Urinary bladder (tissue), 4 donors: ENCODE results near the gene DYNLT1. TPM values are rescaled to one million over a fixed set of nuclear protein-coding genes. Genes with fewer than 3 reads are reported as not detected.

Source experiments
- DNase-seq: peaks from one replicate; pipeline ENCODE4 v3.0.0-alpha.2; 2015; ENCODE audit errors: extremely low spot score
- H3K27ac ChIP-seq: one replicate; pipeline ENCODE4 v1.5.1; 2013; ENCODE audit warnings: low read depth, mild to moderate bottlenecking, moderate library complexity
- H3K36me3 ChIP-seq: one replicate; pipeline ENCODE4 v1.6.1; 2013; ENCODE audit warnings: mild to moderate bottlenecking, moderate library complexity; ENCODE audit not compliant: insufficient read depth
- H3K4me1 ChIP-seq: one replicate; pipeline ENCODE4 v1.6.1; 2013; ENCODE audit warnings: mild to moderate bottlenecking, moderate library complexity; ENCODE audit not compliant: insufficient read depth
- H3K4me3 ChIP-seq: one replicate; pipeline ENCODE4 v1.5.1; 2013; ENCODE audit warnings: low read depth, low read length
- WGBS: extraction: QIAGEN DNeasy Blood & Tissue Kit; methylation state at CpG from one replicate; pipeline ENCODE4 v1.1.7; 2013; 5-methylcytosine and 5-hydroxymethylcytosine counted together
- polyA plus RNA-seq: library from polyadenylated mRNA; stranded (reverse); fragments of 200-250 nt; gene quantifications from one replicate; pipeline ENCODE4 v1.2.3, GENCODE V29; 2013
- small RNA-seq: library from RNA; depleted of rRNA; stranded (forward); fragments of <200 nt; gene quantifications from one replicate; pipeline ENCODE3, GENCODE V24; 2014
- total RNA-seq: library from RNA; depleted of rRNA; stranded (reverse); fragments of >200 nt; gene quantifications from one replicate; pipeline ENCODE4 v1.2.3, GENCODE V29; 2014
- donor health status: healthy with polysubstance abuse.
- donor health status: healthy.

DYNLT1 gene
- total and polyA plus RNA-seq, 2 donors: 64.8 to 193 TPM

DNA sequence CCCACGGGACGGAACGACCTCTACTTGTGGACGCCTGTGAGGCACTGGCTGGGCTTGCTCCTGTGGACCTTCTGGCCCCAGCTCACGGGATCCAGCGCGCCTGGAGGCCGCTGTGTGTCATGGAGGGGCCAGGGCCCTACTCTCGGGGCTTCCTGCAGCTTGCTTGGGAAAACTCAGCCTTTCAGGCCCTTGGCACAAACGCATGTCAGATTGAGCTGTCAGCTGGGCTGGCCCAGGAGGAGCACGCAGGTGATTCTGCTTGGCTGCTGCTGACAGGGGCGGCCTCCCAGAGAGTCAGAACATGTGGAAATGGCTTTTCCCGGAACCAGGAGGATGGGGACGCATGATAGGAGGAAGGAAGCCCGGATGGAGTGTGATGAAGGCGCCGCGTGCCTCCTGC, 44.9 kb downstream of the DYNLT1 start:
- H3K4me3 ChIP-seq: no peak overlapping the region
- WGBS: 91% methylated on average over 18 of the region's 18 CpGs
- no peaks in the 10 kb centered on the region for H3K4me1 ChIP-seq
- DNase-seq: no peak
- no peak overlapping the region for H3K27ac ChIP-seq
- peaks cover 2% of the 10 kb centered on the region for H3K36me3 ChIP-seq

DNA sequence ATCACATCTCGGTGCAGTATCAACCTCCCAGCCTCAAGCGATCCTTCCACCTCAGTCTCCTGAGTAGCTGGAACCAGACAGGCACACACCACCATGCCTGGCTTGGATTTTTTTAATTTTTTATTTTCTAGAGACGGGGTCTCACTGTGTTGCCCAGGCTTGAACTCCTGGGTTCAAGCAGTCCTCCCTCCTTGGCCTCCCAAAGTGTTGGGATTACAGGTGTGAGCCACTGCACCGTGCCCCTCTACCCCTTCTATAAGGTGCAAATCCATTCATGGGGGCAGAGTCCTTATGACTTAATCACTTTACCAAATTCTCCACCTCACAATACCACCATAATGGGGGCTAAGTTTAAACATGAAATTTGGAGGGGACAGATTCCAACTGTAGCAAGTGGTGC, 47.0 kb downstream of the DYNLT1 start:
- H3K36me3 ChIP-seq: peaks cover 2% of the 10 kb centered on the region
- 97% methylated on average over 4 of the region's 4 CpGs for WGBS
- no peak overlapping the region for H3K4me3 ChIP-seq
- H3K4me1 ChIP-seq: no peaks in the 10 kb centered on the region
- H3K27ac ChIP-seq: no peak overlapping the region
- DNase-seq: no peak

DNA sequence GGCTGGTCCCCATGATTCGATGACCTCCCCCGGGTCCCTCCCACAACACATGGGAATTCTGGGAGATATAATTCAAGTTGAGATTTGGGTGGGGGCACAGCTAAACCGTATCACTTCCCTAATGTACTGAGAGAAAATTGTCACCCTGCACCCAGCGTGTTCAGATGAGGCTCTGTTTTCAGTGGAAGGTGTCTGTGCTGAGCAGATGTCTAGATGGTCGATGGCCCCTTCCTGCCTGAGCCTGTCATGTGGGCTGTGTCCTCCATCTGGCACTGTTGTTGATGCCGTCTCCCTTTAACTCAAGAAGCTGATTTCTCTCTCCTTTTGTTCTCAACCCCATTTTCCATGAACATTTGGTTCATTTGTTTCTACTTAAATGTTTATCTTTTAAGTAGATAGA, 47.7 kb downstream of the DYNLT1 start:
- no peak for DNase-seq
- H3K4me1 ChIP-seq: no peaks in the 10 kb centered on the region
- WGBS: 74% methylated on average over 6 of the region's 6 CpGs
- no peak overlapping the region for H3K4me3 ChIP-seq
- peaks cover 2% of the 10 kb centered on the region for H3K36me3 ChIP-seq
- H3K27ac ChIP-seq: no peak overlapping the region

DNA sequence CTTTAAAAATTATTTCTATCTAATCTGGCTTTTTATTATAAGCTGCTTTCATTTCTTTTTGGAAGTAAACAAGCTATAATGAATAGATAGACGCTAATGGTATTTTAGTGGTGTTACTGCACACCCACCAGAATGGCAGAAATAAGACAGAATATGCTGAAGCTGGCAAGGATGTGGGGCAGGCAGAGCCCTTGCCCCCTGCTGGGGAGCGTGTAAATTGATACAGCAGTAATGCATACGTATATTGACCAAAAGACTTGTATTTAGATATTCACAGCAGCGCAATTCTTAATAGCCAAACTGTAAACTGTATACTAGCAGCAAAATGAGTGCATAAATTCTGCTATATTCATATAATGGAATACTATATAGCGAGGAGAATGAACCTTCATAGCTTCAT, 49.3 kb downstream of the DYNLT1 start:
- Histone ChIP-seq H3K27ac (no peak overlapping the region), H3K36me3 (peaks cover 2% of the 10 kb centered on the region), H3K4me1 (no peaks in the 10 kb centered on the region), H3K4me3 (no peak overlapping the region)
- no peak for DNase-seq
- 85% methylated on average over 5 of the region's 5 CpGs for WGBS

DNA sequence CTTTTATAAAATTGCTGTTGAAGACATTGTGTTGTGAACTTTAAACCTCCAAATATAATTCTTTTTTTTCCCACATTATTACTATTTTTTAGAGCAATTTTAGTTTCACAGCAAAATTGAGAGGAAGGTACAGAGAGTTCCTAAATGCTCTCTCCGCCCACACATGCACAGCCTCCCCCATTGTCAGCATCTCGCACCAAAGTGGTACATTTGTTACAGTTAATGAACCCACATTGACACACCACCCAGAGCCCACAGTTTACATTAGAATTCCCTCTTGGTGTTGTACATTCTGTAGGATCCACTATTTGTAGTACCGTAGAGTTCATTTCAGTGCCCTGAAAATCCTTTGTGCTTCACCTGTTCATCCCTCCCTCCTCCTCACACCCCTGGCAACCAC, 50.9 kb downstream of the DYNLT1 start:
- 95% methylated on average over 3 of the region's 3 CpGs for WGBS
- H3K4me1 ChIP-seq: no peaks in the 10 kb centered on the region
- DNase-seq: no peak
- no peak overlapping the region for H3K27ac ChIP-seq
- no peak overlapping the region for H3K4me3 ChIP-seq
- peaks cover 7% of the 10 kb centered on the region for H3K36me3 ChIP-seq

DNA sequence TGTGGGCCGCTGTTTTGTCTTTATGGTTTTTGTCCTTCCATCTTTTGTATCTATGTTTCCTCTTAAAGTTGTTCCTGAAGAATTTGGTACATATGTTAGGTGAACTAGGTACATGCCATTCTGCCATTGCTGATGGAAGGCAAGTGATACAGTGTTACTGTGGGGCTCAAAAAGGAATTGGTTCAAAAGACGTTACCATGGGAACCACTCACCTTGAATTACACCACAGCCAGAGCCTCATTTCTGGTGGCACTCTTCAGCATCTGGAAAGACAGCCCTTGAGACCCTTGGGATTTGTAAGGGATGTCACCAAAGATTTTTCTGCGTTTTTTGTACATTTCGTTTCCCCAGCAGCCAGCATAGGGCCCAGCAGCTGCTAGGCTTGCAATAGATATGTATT, 52.7 kb downstream of the DYNLT1 start:
- Histone ChIP-seq H3K4me1 (no peaks in the 10 kb centered on the region), H3K27ac (no peak overlapping the region), H3K4me3 (no peak overlapping the region), H3K36me3 (peaks cover 5% of the 10 kb centered on the region)
- WGBS: 95% methylated on average over 4 of the region's 4 CpGs
- no peak for DNase-seq

DNA sequence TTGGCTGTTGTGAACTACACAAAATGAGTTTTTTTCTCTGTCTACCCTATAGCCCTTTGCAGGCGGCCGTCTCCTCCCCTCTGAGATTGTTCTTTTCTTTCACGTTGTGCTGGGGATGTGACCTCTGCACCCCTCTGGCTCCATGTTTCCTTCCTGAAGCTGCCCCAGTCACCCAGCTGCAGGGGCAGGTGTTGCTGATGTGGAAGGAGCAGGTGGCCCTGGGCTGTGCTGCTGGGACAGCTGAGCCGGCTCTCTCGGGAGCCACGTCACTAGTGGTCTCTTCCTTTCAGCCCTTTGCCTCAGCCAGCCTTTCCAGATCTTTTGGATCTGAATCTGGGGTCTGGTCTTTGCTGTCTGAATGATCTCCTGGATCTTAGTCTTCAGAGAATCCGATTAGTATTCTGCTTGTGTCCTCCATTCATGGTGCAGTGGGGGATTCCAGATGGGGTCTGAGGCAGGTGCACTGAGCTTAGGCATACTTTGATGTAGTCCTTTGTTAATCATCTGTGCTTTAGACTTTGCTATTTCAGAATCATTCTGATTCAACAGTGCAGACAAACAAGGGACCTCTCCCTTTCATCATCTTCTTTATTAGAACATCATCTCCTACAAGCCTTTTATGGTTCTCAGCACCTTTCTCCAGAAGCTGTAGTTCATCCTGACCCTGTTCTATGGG, 53.3 kb downstream of the DYNLT1 start:
- H3K4me3 ChIP-seq: no peak overlapping the region
- no peak overlapping the region for H3K27ac ChIP-seq
- H3K36me3 ChIP-seq: peaks cover 5% of the 10 kb centered on the region
- H3K4me1 ChIP-seq: no peaks in the 10 kb centered on the region
- DNase-seq: no peak
- WGBS: 86% methylated on average over 7 of the region's 7 CpGs

DNA sequence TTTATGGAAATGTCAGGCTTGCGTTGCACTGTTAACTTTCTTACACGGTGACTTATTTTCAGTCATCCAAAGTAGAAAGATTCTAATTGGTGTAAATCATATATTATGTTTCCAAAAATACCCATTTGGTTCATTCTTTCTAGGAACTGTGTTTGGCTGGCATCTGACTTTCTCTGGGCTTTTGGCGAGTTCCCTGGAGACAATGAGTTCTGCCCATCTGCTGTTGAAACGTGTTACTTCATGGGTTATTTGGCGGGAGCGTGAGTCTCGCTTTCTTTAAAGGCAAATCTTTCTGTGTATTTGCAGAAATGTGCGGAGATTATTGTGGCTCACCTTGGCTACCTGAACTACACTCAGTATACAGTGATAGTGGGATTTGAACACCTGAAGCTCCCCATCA, 55.2 kb downstream of the DYNLT1 start:
- no peak for DNase-seq
- H3K27ac ChIP-seq: no peak overlapping the region
- WGBS: 95% methylated on average over 8 of the region's 8 CpGs
- H3K4me3 ChIP-seq: no peak overlapping the region
- peaks cover 8% of the 10 kb centered on the region for H3K36me3 ChIP-seq
- H3K4me1 ChIP-seq: no peaks in the 10 kb centered on the region

DNA sequence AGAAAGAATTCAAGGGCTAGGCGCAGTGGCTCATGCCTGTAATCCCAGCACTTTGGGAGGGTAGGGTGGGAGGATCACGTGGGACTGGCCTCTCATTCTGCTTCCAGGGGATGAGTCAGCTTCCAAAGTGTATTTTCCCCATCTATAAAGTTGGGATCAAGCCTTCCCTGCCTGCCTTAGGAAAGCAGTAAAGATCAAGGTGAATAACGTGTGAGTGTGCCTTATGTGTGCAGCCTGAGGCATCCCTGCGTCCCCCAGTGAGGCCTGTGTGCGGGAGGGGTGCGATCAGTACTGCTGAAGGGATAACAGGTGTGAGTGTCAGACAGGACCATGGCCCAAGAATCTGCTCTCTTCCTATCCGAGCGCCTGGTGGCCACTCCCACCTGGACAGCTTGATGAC, 57.9 kb downstream of the DYNLT1 start:
- no peak for DNase-seq
- Histone ChIP-seq H3K36me3 (peaks cover 8% of the 10 kb centered on the region), H3K4me3 (no peak overlapping the region), H3K27ac (no peak overlapping the region), H3K4me1 (no peaks in the 10 kb centered on the region)
- 97% methylated on average over 8 of the region's 8 CpGs for WGBS

Small RNA genes within 50 kb of the gene (small RNA-seq; reads per million reads assigned to genes)
- not detected for gene MIR7161

Other genes with a start within 250 kb of the DYNLT1 start
- gene TMEM181, start 84.7 kb downstream of the DYNLT1 start, total RNA-seq: 41.4 TPM
- 23.8 TPM for gene TMEM181, start 84.7 kb downstream of the DYNLT1 start, polyA plus RNA-seq
- 4.9 TPM for gene SYTL3, start 5.3 kb upstream of the DYNLT1 start, total RNA-seq
- gene SYTL3, start 5.3 kb upstream of the DYNLT1 start, polyA plus RNA-seq: 6.3 TPM
- 95.1 TPM for gene EZR, start 174.6 kb upstream of the DYNLT1 start, total RNA-seq
- gene EZR, start 174.6 kb upstream of the DYNLT1 start, polyA plus RNA-seq: 122 TPM